H1 (cell line): ENCODE measurements around the gene WDR91. TPM values are rescaled to one million over a fixed set of nuclear protein-coding genes. Genes with fewer than 3 reads are reported as not detected.

Source experiments
- CHD7 ChIP-seq: fragments of 300-600 bp; sonication (generic); IDR thresholded peaks from 2 replicates; pipeline ENCODE4 v1.7.1; 2012; ENCODE audit warnings: low read length, moderate library complexity, mild to moderate bottlenecking, inconsistent platforms; ENCODE audit not compliant: insufficient replicate concordance
- polyA plus RNA-seq, 7 experiments: library from polyadenylated mRNA; depleted of rRNA in 3 of 7; stranded (reverse) in 5 of 7; unstranded in 2 of 7; fragments of >200 nt in 5 of 7; fragments of 200-250 nt in 2 of 7; gene quantifications; 1 replicate in 5 of 7; 2 replicates in 1 of 7; 4 replicates in 1 of 7; pipeline versions ENCODE4 v1.2.1 to v1.2.3, GENCODE V29; 2011 to 2013; ENCODE audit warnings: missing spikeins in 2 of 7, mixed read lengths in 2 of 7
- total RNA-seq: library from RNA; stranded (reverse); fragmentation: NEBNext Ultra II Directional; extraction: Animal tissue kit (Norgen Biotek cat#: 25700); gene quantifications from 2 replicates; pipeline ENCODE4 v1.2.1, GENCODE V29; 2021

WDR91 gene
- total and polyA plus RNA-seq, 2 of the 8 experiments (the other 6 are each of a cell fraction or from before 2014, with no cell fraction given) = 8.2 to 14.7 TPM

- TF ChIP-seq CHD7 = no peak
Observed at GRCh38 chr7:135224027-135224426, 12.7 kb upstream of the WDR91 start (continued).
